Activated naive CD4-positive, alpha-beta T cell treated with anti-CD3 and anti-CD28 coated beads, Interleukin-2, amount 50 U/mL, for 24 hours (primary cell): ENCODE results near the gene CBLC.

Experiments used
- H3K27ac Mint-ChIP-seq: one replicate; pipeline ENCODE4 v1.8.0; 2021; ENCODE audit warnings: mild to moderate bottlenecking, mixed read lengths
- H3K27me3 Mint-ChIP-seq: one replicate; pipeline ENCODE4 v1.8.0; 2021; ENCODE audit warnings: mixed read lengths
- H3K36me3 Mint-ChIP-seq: one replicate; pipeline ENCODE4 v1.8.0; 2021; ENCODE audit warnings: mixed read lengths
- H3K4me1 Mint-ChIP-seq: one replicate; pipeline ENCODE4 v1.8.0; 2021; ENCODE audit warnings: mixed read lengths
- H3K4me3 Mint-ChIP-seq: one replicate; pipeline ENCODE4 v1.8.0; 2021; ENCODE audit warnings: mild to moderate bottlenecking, mixed read lengths
- H3K9me3 Mint-ChIP-seq: one replicate; pipeline ENCODE4 v1.8.0; 2021; ENCODE audit warnings: mixed read lengths

CBLC gene

GRCh38 chr19:44753932-44754749 lies 23.5 kb upstream of the CBLC start:
- H3K27me3 Mint-ChIP-seq: no peaks in the 10 kb centered on the region
- peak overlapping the region; percentile 89 for H3K4me3 Mint-ChIP-seq
- peaks cover 4% of the 10 kb centered on the region for H3K36me3 Mint-ChIP-seq
- H3K9me3 Mint-ChIP-seq: no peaks in the 10 kb centered on the region
- H3K4me1 Mint-ChIP-seq: peaks cover 63% of the 10 kb centered on the region
- H3K27ac Mint-ChIP-seq: peak overlapping the region; percentile 88

GRCh38 chr19:44754750-44755080 lies 23.0 kb upstream of the CBLC start:
- peaks cover 59% of the 10 kb centered on the region for H3K4me1 Mint-ChIP-seq
- H3K36me3 Mint-ChIP-seq: peaks cover 5% of the 10 kb centered on the region

GRCh38 chr19:44755219-44755618 lies 22.5 kb upstream of the CBLC start:
- Mint-ChIP-seq H3K4me3 (peak overlapping the region; percentile 89), H3K27me3 (no peaks in the 10 kb centered on the region), H3K36me3 (peaks cover 8% of the 10 kb centered on the region), H3K27ac (peak overlapping the region; percentile 88), H3K4me1 (peaks cover 59% of the 10 kb centered on the region), H3K9me3 (no peaks in the 10 kb centered on the region)

More at GRCh38 chr19:44754750-44755080, 23.0 kb upstream of the CBLC start:
- H3K4me3 Mint-ChIP-seq: peak overlapping the region; percentile 89
- H3K9me3 Mint-ChIP-seq: no peaks in the 10 kb centered on the region
- H3K27me3 Mint-ChIP-seq: no peaks in the 10 kb centered on the region
- peak overlapping the region; percentile 88 for H3K27ac Mint-ChIP-seq

- Mint-ChIP-seq H3K36me3 (peaks cover 8% of the 10 kb centered on the region), H3K4me3 (no peak overlapping the region), H3K27ac (no peak overlapping the region), H3K9me3 (no peaks in the 10 kb centered on the region), H3K27me3 (no peaks in the 10 kb centered on the region), H3K4me1 (peaks cover 59% of the 10 kb centered on the region)
These were observed 21.6 kb upstream of the CBLC start for GRCh38 chr19:44756089-44756562.

GRCh38 chr19:44757057-44757734 lies 20.5 kb upstream of the CBLC start:
- Mint-ChIP-seq H3K36me3 (peaks cover 8% of the 10 kb centered on the region), H3K9me3 (no peaks in the 10 kb centered on the region), H3K27me3 (no peaks in the 10 kb centered on the region), H3K4me1 (peaks cover 50% of the 10 kb centered on the region), H3K27ac (no peak overlapping the region), H3K4me3 (no peak overlapping the region)

GRCh38 chr19:44757735-44758505 lies 19.8 kb upstream of the CBLC start:
- Mint-ChIP-seq H3K36me3 (peaks cover 8% of the 10 kb centered on the region), H3K27ac (peak overlapping the region; percentile 84), H3K4me1 (peaks cover 45% of the 10 kb centered on the region), H3K9me3 (no peaks in the 10 kb centered on the region), H3K27me3 (no peaks in the 10 kb centered on the region), H3K4me3 (no peak overlapping the region)

GRCh38 chr19:44758596-44758995 lies 19.1 kb upstream of the CBLC start:
- Mint-ChIP-seq H3K36me3 (peaks cover 8% of the 10 kb centered on the region), H3K9me3 (no peaks in the 10 kb centered on the region), H3K27ac (no peak overlapping the region), H3K27me3 (no peaks in the 10 kb centered on the region), H3K4me3 (no peak overlapping the region), H3K4me1 (peaks cover 44% of the 10 kb centered on the region)

GRCh38 chr19:44759083-44759804 lies 18.4 kb upstream of the CBLC start:
- no peak overlapping the region for H3K4me3 Mint-ChIP-seq
- H3K4me1 Mint-ChIP-seq: peaks cover 45% of the 10 kb centered on the region
- no peaks in the 10 kb centered on the region for H3K27me3 Mint-ChIP-seq
- H3K9me3 Mint-ChIP-seq: no peaks in the 10 kb centered on the region
- H3K36me3 Mint-ChIP-seq: peaks cover 8% of the 10 kb centered on the region
- no peak overlapping the region for H3K27ac Mint-ChIP-seq

GRCh38 chr19:44762038-44762437 lies 15.7 kb upstream of the CBLC start:
- Mint-ChIP-seq H3K27me3 (no peaks in the 10 kb centered on the region), H3K9me3 (no peaks in the 10 kb centered on the region), H3K4me1 (peaks cover 34% of the 10 kb centered on the region), H3K27ac (no peak overlapping the region), H3K4me3 (no peak overlapping the region), H3K36me3 (peaks cover 8% of the 10 kb centered on the region)

- H3K9me3 Mint-ChIP-seq: no peaks in the 10 kb centered on the region
- no peak overlapping the region for H3K27ac Mint-ChIP-seq
- no peaks in the 10 kb centered on the region for H3K27me3 Mint-ChIP-seq
- H3K4me1 Mint-ChIP-seq: peaks cover 48% of the 10 kb centered on the region
- H3K36me3 Mint-ChIP-seq: no peaks in the 10 kb centered on the region
- H3K4me3 Mint-ChIP-seq: no peak overlapping the region
These were observed 12.4 kb upstream of the CBLC start for GRCh38 chr19:44765033-44765948.

- Mint-ChIP-seq H3K36me3 (no peaks in the 10 kb centered on the region), H3K4me1 (peaks cover 48% of the 10 kb centered on the region), H3K4me3 (no peak overlapping the region), H3K27ac (no peak overlapping the region), H3K27me3 (no peaks in the 10 kb centered on the region), H3K9me3 (no peaks in the 10 kb centered on the region)
These were observed 11.7 kb upstream of the CBLC start for GRCh38 chr19:44765949-44766335.

GRCh38 chr19:44767295-44768180 lies 10.2 kb upstream of the CBLC start:
- Mint-ChIP-seq H3K36me3 (no peaks in the 10 kb centered on the region), H3K4me1 (peaks cover 46% of the 10 kb centered on the region), H3K27ac (no peak overlapping the region), H3K9me3 (no peaks in the 10 kb centered on the region), H3K4me3 (no peak overlapping the region), H3K27me3 (no peaks in the 10 kb centered on the region)

GRCh38 chr19:44770550-44771257 lies 7.0 kb upstream of the CBLC start:
- H3K4me1 Mint-ChIP-seq: peaks cover 29% of the 10 kb centered on the region
- no peaks in the 10 kb centered on the region for H3K27me3 Mint-ChIP-seq
- peak overlapping the region; percentile 5 for H3K27ac Mint-ChIP-seq
- no peaks in the 10 kb centered on the region for H3K36me3 Mint-ChIP-seq
- peak overlapping the region; percentile 30 for H3K4me3 Mint-ChIP-seq
- no peaks in the 10 kb centered on the region for H3K9me3 Mint-ChIP-seq
